ENCODE measurements around the gene CMTM2. TPM values are rescaled to one million over a fixed set of nuclear protein-coding genes. Genes with fewer than 3 reads are reported as not detected.

The CMTM2 gene
- polyA plus RNA-seq, 1 experiment, result not detected

DNA sequence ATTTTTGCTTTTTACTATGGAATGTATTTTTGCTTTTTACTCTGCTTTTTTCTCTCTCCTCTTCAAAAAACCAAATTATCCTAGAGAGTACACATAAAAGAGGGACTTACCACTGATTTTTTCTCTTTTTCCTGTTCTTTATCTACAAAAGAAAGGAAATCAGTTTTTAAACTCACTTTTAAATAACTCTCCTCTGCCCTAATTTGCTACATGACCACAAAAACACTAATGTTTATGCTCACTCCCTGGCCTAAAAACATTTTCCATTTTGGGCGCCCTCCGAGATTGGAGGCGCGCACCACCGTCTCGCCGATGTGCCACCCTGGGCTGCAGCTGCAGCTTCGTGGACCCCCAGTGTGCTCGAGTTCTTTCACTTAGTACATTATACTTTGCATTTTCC is 30.4 kb upstream of the CMTM2 start:
- no peak for DNase-seq (ENCODE audit: low read depth)

DNA sequence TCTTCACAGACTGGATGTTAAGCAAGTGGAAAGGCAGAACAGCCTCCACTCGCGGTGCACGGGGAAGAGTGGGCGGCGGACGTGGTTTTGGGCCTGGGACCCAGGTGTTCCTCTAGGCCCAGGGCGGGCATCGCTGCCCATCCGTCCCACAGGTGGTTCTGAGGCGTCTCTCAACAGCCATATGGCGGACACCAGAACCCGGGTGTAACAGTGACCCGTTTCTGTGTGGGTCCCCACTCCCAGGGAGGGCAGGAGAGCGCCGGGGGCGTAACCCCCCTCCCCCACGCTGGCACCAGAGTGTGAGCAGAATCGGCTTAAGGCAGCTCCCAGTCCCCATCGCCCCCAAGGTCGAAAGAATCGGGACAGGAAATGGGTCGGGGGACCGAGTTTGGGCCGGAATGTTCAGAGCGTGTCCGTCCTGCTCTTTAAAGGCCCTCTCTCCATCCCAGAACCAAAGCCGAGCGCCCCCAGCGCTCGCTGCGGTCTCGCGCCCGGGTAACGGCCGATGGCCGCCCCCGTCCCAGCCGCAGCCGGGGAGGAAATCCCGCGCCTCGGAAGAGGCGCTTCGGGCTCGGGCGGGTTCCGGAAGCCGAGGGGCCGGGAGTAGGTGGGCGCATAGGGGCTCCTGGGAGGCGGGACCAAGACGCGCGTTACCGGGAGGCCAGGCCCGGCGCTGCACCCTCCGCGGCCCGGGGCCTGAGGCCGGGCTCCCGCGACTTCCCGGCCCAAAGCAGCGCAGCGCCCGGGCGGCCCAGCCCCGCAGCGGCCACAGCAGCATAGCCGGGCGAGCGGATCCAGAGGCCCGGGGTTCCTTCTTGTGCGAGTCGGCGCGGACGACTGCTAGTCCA is 29.8 kb upstream of the CMTM2 start, which contains the start of gene TK2:
TK2 (minus strand) TSS at position 839 of the 848 bp plus-strand sequence; CDS start at position 778, 61 bp downstream.
- TF ChIP-seq, protein P1, sequence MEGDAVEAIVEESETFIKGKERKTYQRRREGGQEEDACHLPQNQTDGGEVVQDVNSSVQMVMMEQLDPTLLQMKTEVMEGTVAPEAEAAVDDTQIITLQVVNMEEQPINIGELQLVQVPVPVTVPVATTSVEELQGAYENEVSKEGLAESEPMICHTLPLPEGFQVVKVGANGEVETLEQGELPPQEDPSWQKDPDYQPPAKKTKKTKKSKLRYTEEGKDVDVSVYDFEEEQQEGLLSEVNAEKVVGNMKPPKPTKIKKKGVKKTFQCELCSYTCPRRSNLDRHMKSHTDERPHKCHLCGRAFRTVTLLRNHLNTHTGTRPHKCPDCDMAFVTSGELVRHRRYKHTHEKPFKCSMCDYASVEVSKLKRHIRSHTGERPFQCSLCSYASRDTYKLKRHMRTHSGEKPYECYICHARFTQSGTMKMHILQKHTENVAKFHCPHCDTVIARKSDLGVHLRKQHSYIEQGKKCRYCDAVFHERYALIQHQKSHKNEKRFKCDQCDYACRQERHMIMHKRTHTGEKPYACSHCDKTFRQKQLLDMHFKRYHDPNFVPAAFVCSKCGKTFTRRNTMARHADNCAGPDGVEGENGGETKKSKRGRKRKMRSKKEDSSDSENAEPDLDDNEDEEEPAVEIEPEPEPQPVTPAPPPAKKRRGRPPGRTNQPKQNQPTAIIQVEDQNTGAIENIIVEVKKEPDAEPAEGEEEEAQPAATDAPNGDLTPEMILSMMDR (IDR thresholded peaks at IDR 0.05; ENCODE audit: insufficient read depth, low read depth, low read length), result 0 out of 2 replicates have a peak, but pooled peaks have one; percentile 25
- DNase-seq (ENCODE audit: low read depth), result no peak
- ChIA-PET POLR2A (no interaction called here), CTCF (interaction anchor here (1.1 to 1.8 kb wide), 3 partner anchors 10 to 31 kb away, joined by 3 to 4 read pairs (median 4); no protein-coding TSS in a partner anchor)
- no peaks in the 10 kb centered on the region for H3K27me3 ChIP-seq (ENCODE audit: control insufficient read depth, insufficient read depth, low read length)
- H3K4me3 ChIP-seq (ENCODE audit: low read depth, low read length), result peak within 1 kb of the TSS; percentile 59
- H3K36me3 ChIP-seq (ENCODE audit: control insufficient read depth, insufficient read depth, low read length), result peaks cover 1% of the 10 kb centered on the region; the same call in 1 of the 2 replicates

More for the DNA sequence above, 30.4 kb upstream of the CMTM2 start:
- peak overlapping the region; percentile 59 for H3K4me3 ChIP-seq (ENCODE audit: low read depth, low read length)
- CTCF ChIA-PET, result interaction anchor here (1.1 to 1.8 kb wide), 2 partner anchors 11 to 31 kb away, joined by 4 read pairs; no protein-coding TSS in a partner anchor
- peaks cover 1% of the 10 kb centered on the region; the same call in 1 of the 2 replicates for H3K36me3 ChIP-seq (ENCODE audit: control insufficient read depth, insufficient read depth, low read length)
- H3K27me3 ChIP-seq (ENCODE audit: control insufficient read depth, insufficient read depth, low read length), result no peaks in the 10 kb centered on the region
- POLR2A ChIA-PET, result no interaction called here
- TF ChIP-seq, protein P1 (IDR thresholded peaks at IDR 0.05; ENCODE audit: insufficient read depth, low read depth, low read length), result no peak

DNA sequence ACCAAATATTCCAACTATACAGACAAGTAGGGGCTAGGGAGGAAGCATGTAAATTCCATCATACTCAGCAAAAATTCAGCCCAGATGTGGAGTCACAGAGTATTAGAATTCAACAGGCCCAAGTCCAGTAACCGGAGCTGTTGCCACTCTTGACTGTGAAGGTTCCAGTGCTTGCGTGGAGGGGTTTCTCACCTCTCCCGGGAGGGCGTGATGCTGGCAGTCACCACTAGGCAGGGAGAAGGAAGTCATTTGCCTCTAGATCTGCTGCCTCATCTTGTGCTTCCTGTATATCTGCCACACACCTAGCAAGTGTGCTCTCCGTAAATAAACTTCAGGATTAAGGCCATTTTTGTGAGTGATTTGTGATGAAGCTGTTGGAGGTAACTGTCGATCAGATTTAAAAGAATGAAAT is 27.9 kb upstream of the CMTM2 start:
- Histone ChIP-seq H3K36me3 (ENCODE audit: control insufficient read depth, insufficient read depth, low read length) (no peaks in the 10 kb centered on the region; the same call in 1 of the 2 replicates), H3K4me3 (ENCODE audit: low read depth, low read length) (no peak overlapping the region), H3K27me3 (ENCODE audit: control insufficient read depth, insufficient read depth, low read length) (no peaks in the 10 kb centered on the region)
- TF ChIP-seq, protein P1 (IDR thresholded peaks at IDR 0.05; ENCODE audit: insufficient read depth, low read depth, low read length), result peak; percentile 33; the same call in 1 of the 2 replicates
- CTCF ChIA-PET, result interaction anchor here (0.7 to 1.7 kb wide), 7 partner anchors 8 to 187 kb away, joined by 3 to 4 read pairs (median 3); partner anchors contain the start of gene CMTM3
- POLR2A ChIA-PET, result interaction anchor here (0.6 kb wide), 1 partner anchor 527 kb away, joined by 7 read pairs; no protein-coding TSS in a partner anchor
- no peak for DNase-seq (ENCODE audit: low read depth)

DNA sequence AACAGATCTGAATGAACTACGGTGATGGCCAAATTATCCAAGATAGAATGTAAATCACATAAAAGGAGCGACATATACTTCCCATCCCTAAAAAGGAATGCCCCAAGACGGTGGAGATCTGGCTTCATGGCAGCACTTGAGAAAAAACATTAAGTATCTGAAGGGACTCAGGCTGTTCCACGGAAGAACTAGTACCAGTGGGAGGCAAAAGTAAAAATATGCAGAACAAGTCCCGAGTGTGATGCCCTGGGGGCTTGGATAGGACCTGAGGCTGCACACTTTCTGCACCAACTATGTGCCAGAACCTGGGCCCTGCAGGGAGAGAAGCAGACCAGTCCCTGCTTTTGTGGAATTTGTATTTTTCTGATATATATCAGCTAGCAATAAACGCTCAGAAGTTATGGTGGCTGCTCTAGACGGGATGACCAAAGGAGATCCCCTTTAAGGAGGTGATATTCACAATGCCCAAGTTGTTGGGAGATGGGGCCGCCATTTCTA is 27.4 kb upstream of the CMTM2 start:
- CTCF ChIA-PET, result interaction anchor here (0.7 to 4.1 kb wide), 9 partner anchors 8 to 146 kb away, joined by 3 to 13 read pairs (median 3); partner anchors contain the start of genes CMTM1 and CMTM3
- TF ChIP-seq, protein P1 (IDR thresholded peaks at IDR 0.05; ENCODE audit: insufficient read depth, low read depth, low read length), result no peak
- no peaks in the 10 kb centered on the region for H3K27me3 ChIP-seq (ENCODE audit: control insufficient read depth, insufficient read depth, low read length)
- POLR2A ChIA-PET, result interaction anchor here (0.5 to 0.6 kb wide), 2 partner anchors 13 to 146 kb away, joined by 3 to 6 read pairs; no protein-coding TSS in a partner anchor
- H3K36me3 ChIP-seq (ENCODE audit: control insufficient read depth, insufficient read depth, low read length), result no peaks in the 10 kb centered on the region; the same call in 1 of the 2 replicates
- peak overlapping the region; percentile 60 for H3K4me3 ChIP-seq (ENCODE audit: low read depth, low read length)
- DNase-seq (ENCODE audit: low read depth), result no peak

All from BJ (cell line).